C4-2B (cell line): Measurements from ENCODE around the gene VWF.
"Not testable (repeated sequence)": the region's sequence is repeated elsewhere in the genome, so short reads cannot be mapped to it uniquely, and the experiment has no call there.

Experiments used
- ZFX ChIP-seq: fragments of 450-650 bp; IDR thresholded peaks from 2 replicates; pipeline ENCODE4 v1.6.1; 2017
- TF ChIP-seq, protein P1 (sequence below): fragments of 450-650 bp; conservative IDR thresholded peaks from 2 replicates; pipeline ENCODE4 v1.5.1; 2017; ENCODE audit warnings: mild to moderate bottlenecking

DNA sequence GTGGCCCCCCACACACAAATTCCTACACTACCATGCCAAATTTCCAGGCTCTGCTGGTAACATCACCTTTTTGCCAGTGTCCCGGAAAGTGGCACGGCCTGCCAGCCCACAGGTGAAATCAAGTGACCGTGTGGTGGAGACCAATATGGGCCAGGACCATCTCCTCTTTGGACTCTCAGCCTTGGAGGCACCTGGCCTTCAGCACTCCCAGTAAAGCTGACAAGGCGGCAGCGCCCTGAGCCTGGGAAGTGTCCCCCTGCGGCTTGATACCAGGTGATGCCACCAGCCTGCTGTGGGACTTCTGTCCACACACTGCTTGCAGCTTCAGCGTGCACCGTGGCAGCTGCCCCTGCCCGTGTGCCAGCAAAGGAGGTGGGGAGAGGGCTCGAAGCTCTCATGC lies 104.0 kb downstream of the VWF start:
- TF ChIP-seq, protein P1, sequence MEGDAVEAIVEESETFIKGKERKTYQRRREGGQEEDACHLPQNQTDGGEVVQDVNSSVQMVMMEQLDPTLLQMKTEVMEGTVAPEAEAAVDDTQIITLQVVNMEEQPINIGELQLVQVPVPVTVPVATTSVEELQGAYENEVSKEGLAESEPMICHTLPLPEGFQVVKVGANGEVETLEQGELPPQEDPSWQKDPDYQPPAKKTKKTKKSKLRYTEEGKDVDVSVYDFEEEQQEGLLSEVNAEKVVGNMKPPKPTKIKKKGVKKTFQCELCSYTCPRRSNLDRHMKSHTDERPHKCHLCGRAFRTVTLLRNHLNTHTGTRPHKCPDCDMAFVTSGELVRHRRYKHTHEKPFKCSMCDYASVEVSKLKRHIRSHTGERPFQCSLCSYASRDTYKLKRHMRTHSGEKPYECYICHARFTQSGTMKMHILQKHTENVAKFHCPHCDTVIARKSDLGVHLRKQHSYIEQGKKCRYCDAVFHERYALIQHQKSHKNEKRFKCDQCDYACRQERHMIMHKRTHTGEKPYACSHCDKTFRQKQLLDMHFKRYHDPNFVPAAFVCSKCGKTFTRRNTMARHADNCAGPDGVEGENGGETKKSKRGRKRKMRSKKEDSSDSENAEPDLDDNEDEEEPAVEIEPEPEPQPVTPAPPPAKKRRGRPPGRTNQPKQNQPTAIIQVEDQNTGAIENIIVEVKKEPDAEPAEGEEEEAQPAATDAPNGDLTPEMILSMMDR = not testable (repeated sequence)
- TF ChIP-seq ZFX = not testable (repeated sequence)
